GM21723 (cell line): ENCODE measurements around the gene HSPA1B.
"Not testable (repeated sequence)": the region's sequence is repeated elsewhere in the genome, so short reads cannot be mapped to it uniquely, and the experiment has no call there.

Experiments used
- ATAC-seq: cut with Tn5 transposase; IDR thresholded peaks from one replicate; pipeline ENCODE4 v1.9.1; 2021; ENCODE audit warnings: mild to moderate bottlenecking, moderate library complexity; ENCODE audit not compliant: unreplicated experiment

HSPA1B gene

GRCh38 chr6:31857774-31858173 lies 30.2 kb downstream of the HSPA1B start:
- not testable (repeated sequence) for ATAC-seq

GRCh38 chr6:31858707-31859106 lies 31.2 kb downstream of the HSPA1B start:
- ATAC-seq: no peak

- ATAC-seq: no peak
Measured at GRCh38 chr6:31859923-31860322, 32.4 kb downstream of the HSPA1B start.

- no peak for ATAC-seq
Measured at GRCh38 chr6:31860349-31860748, 32.8 kb downstream of the HSPA1B start.

- no peak for ATAC-seq
Measured at GRCh38 chr6:31861150-31861549, 33.6 kb downstream of the HSPA1B start.

- no peak for ATAC-seq
Measured at GRCh38 chr6:31861919-31862343, 34.4 kb downstream of the HSPA1B start.

GRCh38 chr6:31862344-31863235 lies 35.1 kb downstream of the HSPA1B start, which contains the start of gene NEU1:
Gene NEU1, minus strand, starts transcription at chr6:31862821. Its CDS starts 45 bp downstream, at chr6:31862776.
- ATAC-seq: peak; percentile 89

- not testable (repeated sequence) for ATAC-seq
Measured at GRCh38 chr6:31864123-31864562, 36.6 kb downstream of the HSPA1B start.

GRCh38 chr6:31864818-31865204 lies 37.3 kb downstream of the HSPA1B start:
- ATAC-seq: no peak

GRCh38 chr6:31865205-31866118 lies 37.9 kb downstream of the HSPA1B start:
- no peak for ATAC-seq

GRCh38 chr6:31868658-31868971 lies 41.1 kb downstream of the HSPA1B start:
- not testable (repeated sequence) for ATAC-seq

GRCh38 chr6:31869343-31869742 lies 41.8 kb downstream of the HSPA1B start:
- ATAC-seq: no peak

GRCh38 chr6:31870385-31870921 lies 42.9 kb downstream of the HSPA1B start:
- ATAC-seq: no peak

GRCh38 chr6:31871046-31871659 lies 43.6 kb downstream of the HSPA1B start:
- ATAC-seq: no peak

GRCh38 chr6:31874084-31874670 lies 46.6 kb downstream of the HSPA1B start:
- no peak for ATAC-seq

- no peak for ATAC-seq
Measured at GRCh38 chr6:31874836-31875572, 47.5 kb downstream of the HSPA1B start.

- ATAC-seq: no peak
Measured at GRCh38 chr6:31875877-31876276, 48.3 kb downstream of the HSPA1B start.

- ATAC-seq: no peak
Measured at GRCh38 chr6:31876357-31876756, 48.8 kb downstream of the HSPA1B start.

- ATAC-seq: no peak
Measured at GRCh38 chr6:31877125-31877650, 49.6 kb downstream of the HSPA1B start.
